Epithelial cell of esophagus (primary cell): ENCODE results near the gene REG1B.

Experiments used
- DNase-seq: peaks from one replicate; pipeline ENCODE4 v3.0.0; 2010; ENCODE audit warnings: low read depth
- H3K4me3 ChIP-seq: 2 replicates; pipeline ENCODE4 v1.5.1; 2011; ENCODE audit warnings: mild to moderate bottlenecking, low read length, control low read depth
- CTCF ChIP-seq: IDR thresholded peaks from 2 replicates; pipeline ENCODE4 v1.5.1; 2011; ENCODE audit warnings: low read depth, mild to moderate bottlenecking, low read length, control low read depth, inconsistent platforms; ENCODE audit not compliant: insufficient read depth; ENCODE audit errors: missing control alignments

The REG1B gene

GRCh38 chr2:79103214-79103613, 15.4 kb upstream of the REG1B start:
- no peak for TF ChIP-seq CTCF
- H3K4me3 ChIP-seq: no peak overlapping the region
- no peak for DNase-seq

GRCh38 chr2:79101024-79101423, 13.2 kb upstream of the REG1B start:
- no peak for DNase-seq
- no peak overlapping the region for H3K4me3 ChIP-seq
- TF ChIP-seq CTCF: no peak

DNA sequence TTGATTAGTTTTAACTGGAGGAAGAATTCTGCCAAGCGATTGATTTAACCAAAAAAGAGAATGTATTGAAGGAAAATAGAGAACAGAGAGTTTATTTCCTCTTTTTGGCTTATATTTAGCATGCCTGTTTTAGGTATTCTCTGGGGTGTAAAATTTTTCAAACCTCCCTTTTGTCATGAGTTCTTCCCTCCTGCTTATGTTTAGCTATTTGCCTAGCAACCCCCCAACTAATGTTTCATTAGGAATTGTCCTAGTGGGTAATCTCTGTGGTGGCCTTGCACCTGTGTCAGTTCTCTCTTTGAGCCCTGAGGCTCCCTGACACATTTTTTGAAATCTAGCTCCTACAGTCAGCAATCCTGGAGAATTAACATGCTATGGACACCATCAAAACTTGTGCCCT, 12.5 kb upstream of the REG1B start:
- H3K4me3 ChIP-seq: no peak overlapping the region
- no peak for DNase-seq
- no peak for TF ChIP-seq CTCF

DNA sequence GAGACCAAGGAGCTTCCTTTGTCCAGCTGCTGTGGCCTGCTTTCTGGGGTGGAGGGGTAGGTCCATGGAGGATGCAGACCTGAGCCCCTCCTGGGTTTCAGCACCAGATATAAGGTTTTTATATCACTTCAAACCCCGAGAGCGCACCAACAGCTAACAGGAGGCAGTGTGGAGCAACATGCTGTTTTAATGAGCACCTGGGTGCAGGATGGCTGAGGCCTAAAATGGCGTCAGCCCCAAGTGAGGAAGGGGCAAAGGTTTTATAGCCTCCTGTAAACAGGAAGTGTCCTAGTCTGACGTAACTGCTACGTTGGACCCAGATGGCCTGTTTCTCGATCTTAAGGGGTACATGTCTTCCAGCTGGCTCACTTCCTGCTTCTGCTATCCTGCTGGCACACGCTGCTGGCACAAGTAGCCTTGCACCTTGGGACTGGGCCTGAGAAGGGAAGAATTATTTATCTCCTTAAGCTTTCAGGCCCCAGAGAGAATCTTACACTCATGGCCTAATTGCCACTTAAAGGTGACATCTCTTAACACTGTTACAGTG, 11.4 kb upstream of the REG1B start:
- DNase-seq: no peak
- H3K4me3 ChIP-seq: no peak overlapping the region
- TF ChIP-seq CTCF: no peak

GRCh38 chr2:79097843-79098242, 10.1 kb upstream of the REG1B start:
- TF ChIP-seq CTCF: no peak
- no peak overlapping the region for H3K4me3 ChIP-seq
- no peak for DNase-seq

GRCh38 chr2:79090693-79091092, 2.9 kb upstream of the REG1B start:
- no peak for TF ChIP-seq CTCF
- DNase-seq: no peak
- no peak overlapping the region for H3K4me3 ChIP-seq

GRCh38 chr2:79086255-79086654, 1.5 kb downstream of the REG1B start:
- DNase-seq: no peak
- TF ChIP-seq CTCF: no peak

More at GRCh38 chr2:79086255-79086654, 1.5 kb downstream of the REG1B start:
- H3K4me3 ChIP-seq: no peak overlapping the region
